ENCODE results near the gene TMEM125.
A peak's percentile ranks its signal among the peaks of the same experiment; 100 is the strongest.

Gene TMEM125

DNA sequence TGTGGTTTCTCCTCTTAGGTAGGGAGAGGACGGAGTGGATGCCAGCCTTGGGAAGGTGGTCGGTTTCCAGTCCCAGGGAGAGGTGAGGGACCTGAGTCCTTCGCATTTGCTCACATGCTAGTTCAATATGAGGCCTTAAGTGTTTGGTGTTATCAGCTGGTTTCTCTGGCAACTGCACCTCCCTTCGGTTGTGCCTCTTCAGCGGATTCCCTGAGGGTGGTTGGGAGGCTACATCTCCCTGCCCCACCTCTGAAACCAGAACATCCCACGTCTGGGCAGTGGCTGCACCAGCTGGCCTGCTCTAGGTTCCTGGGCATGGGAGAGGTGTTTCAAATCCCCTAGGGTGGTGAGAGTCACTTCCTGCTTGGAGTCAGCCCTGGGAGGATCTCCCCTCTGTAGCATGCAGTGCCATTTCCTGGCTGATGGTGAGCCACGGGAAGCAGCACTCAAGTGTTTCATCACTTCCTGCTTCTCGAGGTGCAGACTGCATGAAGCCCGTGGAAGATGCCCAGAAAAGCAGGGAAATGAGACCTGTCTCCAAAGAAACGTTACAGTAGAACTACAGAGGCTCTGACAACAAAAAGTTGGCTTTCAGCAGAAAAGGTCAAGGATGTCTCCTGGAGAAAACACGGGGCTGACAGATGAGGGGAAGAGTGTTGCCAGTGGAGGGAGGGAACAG, 4.5 kb downstream of the TMEM125 start:
- peak in 1 of 2 donors; percentile 27 for DNase-seq (ENCODE audit: low read depth in 2 of 2)

DNA sequence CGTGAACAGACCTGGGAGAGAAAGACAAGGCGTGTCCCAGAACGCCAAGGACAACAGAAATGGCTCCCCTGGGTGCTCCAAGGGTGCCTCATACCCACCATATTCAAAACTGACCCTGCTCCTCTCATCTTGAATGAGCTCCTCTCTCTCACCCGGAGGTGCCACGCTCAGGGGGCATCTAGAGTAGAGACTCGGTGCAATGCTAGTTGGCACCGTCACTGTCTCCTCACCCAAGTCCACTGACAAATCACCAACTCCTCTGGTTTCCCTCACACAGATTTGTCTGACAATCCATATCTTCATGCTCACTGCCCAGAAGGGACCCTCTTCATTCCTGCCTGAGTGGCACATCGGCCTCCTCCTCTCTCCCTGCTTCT, 5.0 kb downstream of the TMEM125 start:
- no peak for DNase-seq (ENCODE audit: low read depth in 2 of 2)

- no peak for DNase-seq (ENCODE audit: low read depth in 2 of 2)
Observed at GRCh38 chr1:43275826-43276620, 6.2 kb downstream of the TMEM125 start.

GRCh38 chr1:43276673-43277072, 6.9 kb downstream of the TMEM125 start:
- DNase-seq (ENCODE audit: low read depth in 2 of 2) = no peak

GRCh38 chr1:43277116-43277876, 7.5 kb downstream of the TMEM125 start:
- DNase-seq (ENCODE audit: low read depth in 2 of 2) = no peak

DNA sequence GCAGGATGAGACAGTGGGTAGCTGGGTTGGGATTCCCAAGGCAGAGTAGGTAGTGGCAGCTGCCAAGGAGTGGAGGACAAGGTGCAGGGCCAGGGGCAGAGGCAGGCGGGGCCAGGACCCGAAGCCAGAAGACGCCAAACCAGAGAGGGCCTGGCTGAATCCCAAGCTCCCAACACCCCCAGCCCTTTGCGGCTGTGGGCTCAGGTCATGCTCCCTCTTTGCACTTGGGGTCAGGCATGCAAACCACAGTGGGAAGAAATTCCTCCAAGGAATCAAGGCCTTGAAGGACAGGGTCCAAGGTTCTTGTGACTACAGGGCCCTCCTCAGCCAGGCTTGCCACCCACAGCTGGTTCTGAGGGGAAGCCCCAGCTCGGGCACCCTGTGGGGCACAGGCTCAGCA, 9.4 kb downstream of the TMEM125 start:
- DNase-seq (ENCODE audit: low read depth in 2 of 2) = no peak

- no peak for DNase-seq (ENCODE audit: low read depth in 2 of 2)
Observed at GRCh38 chr1:43279666-43280065, 9.9 kb downstream of the TMEM125 start.

DNA sequence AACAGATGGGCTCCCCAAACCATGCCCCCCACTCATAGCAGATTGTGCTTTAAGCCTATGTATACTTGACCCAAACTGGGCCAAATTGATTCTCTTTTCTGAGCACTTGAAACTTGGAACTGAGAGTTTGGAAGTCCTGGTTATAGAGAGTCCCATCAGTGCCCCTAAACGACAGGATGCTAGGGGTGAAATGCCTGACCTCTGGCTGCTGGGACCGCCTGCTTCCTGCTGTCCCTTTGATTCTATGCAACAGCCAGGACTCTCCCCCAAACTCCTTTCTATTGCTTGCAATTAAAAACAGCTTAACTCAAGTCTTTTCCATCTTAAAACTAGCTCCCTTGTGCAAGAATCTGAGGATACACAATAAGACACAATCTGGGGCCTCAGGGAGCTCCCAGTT, 10.9 kb downstream of the TMEM125 start:
- DNase-seq (ENCODE audit: low read depth in 2 of 2) = no peak

DNA sequence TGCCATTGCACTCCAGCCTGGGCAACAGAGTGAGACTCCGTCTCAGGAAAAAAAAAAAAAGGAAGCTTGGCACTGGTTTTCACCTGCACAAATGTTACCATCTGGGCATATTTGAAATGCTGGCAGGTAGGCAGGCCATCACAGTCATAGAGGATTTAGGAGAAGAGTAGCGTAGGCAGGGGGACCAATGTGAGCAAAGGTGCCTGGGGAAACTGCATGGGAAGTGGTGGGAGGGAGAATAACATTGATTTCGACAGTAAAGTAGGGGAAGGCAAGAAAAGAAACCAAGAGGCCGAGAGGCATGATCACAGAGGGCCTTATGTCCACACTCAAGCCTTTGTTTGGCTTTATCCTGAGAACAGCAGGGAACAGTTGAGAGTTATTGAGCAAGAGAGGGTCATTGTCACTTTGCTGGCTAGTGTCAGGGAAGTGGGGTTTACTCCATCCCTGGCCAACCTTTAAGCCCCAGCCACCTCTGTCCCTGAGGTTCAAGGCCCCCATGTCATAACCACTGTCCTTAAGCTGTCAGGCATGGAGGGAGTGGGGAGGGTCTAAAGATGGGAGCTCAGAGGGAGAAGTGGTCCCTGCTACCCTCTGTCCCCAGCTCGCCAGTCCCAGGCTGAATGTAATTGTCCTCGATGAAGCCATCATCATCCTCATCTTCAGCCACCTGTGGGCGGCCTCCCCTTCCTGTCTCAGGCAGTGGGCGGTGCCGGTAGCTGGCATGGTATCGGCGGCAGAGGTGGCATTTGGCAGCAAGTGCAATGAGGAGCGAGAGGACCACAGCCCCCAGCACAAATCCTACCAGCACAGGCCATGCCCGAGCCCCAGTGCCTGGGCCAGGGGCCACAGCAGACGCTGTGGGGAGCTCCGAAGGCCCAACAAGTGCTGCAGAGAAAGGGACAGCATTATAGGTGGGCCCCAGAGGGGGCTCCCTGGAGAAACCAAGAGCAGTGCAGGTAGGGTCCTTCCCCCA, 12.7 kb downstream of the TMEM125 start:
- no peak for DNase-seq (ENCODE audit: low read depth in 2 of 2)

GRCh38 chr1:43284065-43284464, 14.3 kb downstream of the TMEM125 start:
- no peak for DNase-seq (ENCODE audit: low read depth in 2 of 2)

DNA sequence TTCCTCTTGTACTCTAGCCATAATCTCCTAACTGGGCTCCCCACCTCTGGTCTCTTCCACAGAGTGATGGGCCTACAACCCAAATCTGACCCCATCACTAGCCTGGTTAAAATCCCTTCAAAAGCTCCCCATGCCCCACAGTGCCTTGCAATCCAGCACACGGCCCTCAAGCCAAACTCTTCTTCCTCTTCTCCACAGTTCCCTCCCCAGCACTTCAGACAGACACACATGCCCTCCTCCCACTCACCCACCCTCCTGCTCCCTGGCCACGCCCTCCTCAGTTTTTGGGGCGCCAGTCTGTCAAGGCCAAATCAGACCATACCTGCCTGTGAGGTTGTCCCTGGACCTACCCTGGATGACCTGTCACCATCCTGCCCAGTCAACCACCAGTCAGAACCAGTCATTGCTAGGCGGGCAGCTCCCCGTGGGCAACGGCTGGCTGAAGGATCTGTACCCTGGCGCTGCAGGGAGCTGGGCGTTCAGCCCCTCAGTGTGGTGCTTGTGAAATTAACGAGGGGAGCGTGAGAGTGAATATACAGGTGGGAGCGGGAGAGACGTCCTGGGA, 14.8 kb downstream of the TMEM125 start:
- DNase-seq (ENCODE audit: low read depth in 2 of 2) = no peak

DNA sequence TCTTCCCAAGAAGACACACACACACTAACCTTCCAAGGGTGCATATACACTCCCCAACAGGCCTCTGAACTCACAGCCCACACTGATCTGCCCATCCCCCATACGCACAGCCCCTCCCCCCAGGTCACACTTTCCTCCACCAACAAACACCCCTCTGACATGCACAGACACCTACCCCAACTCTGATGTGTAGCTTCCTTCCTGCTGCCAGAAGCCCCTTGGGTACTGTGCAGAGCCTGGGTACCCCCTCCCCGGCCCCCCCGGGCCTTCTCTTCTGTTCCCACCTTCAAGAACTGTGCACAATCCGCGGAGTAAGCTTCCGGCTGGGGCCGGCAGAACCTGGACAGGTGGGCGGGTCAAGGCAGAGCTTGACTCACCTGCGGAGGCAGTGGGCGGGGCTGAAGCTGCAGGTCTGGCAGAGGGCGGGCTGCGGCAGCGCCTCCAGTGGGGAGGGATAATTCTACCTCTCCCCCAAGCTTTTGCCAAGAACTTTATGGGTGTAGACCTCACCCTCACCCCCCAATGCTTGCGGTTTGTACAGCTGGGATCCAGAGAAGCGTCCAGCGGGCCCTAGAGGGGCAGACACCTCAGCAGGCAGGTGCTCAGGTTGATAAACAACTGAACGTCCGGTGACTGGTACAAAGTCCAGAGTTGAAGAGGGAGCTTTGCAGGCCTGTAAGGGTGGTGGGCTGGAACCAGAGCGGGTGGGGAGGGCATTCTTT, 15.6 kb downstream of the TMEM125 start, which contains the start of gene C1orf210:
Gene C1orf210 (minus strand): TSS at position 313 of the 722 bp plus-strand sequence. CDS start 2,311 bp downstream, outside the sequence.
- DNase-seq (ENCODE audit: low read depth in 2 of 2) = no peak

GRCh38 chr1:43286115-43286514, 16.3 kb downstream of the TMEM125 start:
- no peak for DNase-seq (ENCODE audit: low read depth in 2 of 2)

GRCh38 chr1:43286533-43286932, 16.8 kb downstream of the TMEM125 start:
- no peak for DNase-seq (ENCODE audit: low read depth in 2 of 2)

DNA sequence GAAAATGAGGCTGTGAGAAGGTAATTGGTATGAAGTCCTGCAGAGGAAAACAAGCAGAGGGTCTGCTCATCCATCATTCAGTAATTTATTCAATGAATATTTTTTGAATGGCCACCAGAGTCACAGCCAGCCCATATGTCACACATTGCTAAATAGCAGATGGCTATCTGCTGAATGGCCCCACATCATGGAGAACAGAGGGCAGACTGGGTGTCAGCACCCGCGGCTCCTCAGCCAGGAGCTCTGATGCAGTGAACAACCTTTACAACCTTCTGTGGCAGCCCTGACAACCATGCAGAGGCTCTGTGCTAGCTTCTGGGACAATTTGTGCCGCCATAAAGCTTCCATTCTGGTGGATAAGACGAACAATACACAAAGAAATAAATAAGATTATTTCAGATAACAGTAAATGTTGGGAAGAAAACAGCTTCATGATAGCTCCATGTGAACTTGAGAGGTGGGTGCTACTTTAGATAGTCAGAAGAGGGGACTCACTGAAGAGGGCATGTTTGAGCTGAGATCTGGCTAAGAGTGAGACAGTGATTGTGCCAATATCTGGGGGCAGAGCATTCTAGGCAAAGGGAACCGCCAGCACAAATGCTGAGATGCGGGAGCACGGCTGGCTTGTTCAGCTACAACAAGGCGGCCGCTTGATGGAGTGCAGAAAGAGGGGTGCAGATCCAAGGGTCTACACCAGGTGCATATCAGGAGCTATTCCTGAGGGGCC, 18.4 kb downstream of the TMEM125 start:
- DNase-seq (ENCODE audit: low read depth in 2 of 2) = no peak

DNA sequence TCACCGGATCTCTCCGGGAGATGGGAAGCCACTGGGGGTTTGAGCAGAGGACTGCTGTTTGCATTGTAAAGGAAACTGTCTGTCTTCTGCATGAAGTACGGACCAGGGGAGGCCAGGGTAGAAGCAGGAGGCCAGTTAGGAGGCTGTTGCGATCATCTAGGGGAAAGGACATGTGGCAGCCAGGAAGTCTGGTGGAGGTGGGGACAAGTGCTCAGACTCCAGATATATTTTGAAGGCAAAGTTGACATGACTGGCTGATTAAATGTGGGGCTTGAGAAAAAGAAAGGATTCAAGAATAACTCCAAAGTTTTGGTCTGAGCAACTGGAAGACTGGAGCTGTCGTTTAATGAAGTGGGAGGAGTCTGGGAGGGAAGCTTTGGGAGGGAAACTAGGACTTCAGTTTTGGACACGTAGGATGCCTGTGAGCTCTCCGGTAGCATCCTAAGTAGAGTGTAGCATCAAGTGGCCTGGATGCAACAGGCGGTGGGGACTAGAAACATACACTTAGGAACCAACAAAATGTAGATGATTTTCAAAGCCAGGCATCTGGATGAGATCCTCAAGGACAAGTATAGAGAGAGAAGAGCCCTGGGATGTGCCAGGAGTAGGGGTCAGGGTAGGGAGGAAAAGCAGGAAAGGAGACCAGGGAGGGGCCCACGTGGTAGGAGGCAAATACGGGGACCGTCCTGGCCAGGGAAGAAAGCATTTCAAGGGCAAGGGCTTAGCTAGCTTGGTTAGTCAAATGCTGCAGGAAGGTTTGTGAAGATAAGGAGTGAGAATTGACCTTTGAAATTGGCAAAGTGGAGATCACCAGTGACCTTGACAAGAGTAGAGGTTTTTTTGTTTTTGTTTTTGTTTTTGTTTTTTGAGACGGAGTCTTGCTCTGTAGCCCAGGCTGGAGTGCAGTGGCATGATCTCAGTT, 19.3 kb downstream of the TMEM125 start:
- no peak for DNase-seq (ENCODE audit: low read depth in 2 of 2)

DNA sequence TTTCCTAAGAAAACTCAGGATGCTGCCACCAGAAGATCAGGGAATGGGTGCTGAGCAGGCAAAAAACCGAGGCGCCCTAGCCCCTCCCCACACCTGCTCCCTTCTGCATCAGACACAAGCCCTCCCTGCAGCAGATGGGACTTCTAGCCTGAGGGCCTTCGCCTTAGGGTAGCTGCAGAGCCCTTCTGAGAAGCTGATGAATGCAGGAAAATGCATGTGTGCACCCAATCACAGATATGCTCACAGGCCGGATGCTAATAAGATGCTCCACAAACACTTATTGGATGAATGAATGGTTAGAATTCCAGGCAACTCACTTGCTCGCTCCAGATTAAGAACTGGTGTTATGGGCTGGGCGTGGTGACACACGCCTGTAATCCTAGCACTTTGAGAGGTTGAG, 22.4 kb downstream of the TMEM125 start:
- no peak for DNase-seq (ENCODE audit: low read depth in 2 of 2)

- no peak for DNase-seq (ENCODE audit: low read depth in 2 of 2)
Observed at GRCh38 chr1:43292679-43293078, 22.9 kb downstream of the TMEM125 start.

DNA sequence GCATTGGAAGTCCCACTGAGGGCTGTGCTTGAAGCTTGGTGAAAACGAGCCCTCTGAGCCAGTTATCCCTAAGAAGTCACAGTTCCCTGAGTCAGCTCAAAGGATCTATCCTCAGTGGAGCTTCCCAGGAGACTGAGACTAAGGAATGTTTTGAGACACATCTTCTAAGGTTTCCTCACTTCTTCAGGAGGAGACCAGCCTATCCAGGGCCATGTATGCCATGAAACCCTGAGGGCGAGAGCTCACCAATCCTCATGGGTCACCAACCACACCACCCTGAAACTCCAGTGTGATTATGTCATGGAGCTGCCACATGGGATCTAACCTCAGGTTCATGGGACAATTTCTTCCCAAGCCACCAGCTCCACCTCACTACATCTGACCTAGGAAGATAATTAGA, 23.4 kb downstream of the TMEM125 start:
- no peak for DNase-seq (ENCODE audit: low read depth in 2 of 2)

Measured in stimulated activated CD4-positive, alpha-beta T cell treated with anti-CD3 and anti-CD28 coated beads, Interleukin-15, amount 100 ng/mL, for 48 hours (primary cell).